HG03097 (cell line): Measurements from ENCODE around the gene FREM1.

ENCODE experiments used
- ATAC-seq: cut with Tn5 transposase; IDR thresholded peaks from one replicate; pipeline ENCODE4 v1.9.1; 2021; ENCODE audit not compliant: unreplicated experiment, low FRiP score

FREM1 gene

DNA sequence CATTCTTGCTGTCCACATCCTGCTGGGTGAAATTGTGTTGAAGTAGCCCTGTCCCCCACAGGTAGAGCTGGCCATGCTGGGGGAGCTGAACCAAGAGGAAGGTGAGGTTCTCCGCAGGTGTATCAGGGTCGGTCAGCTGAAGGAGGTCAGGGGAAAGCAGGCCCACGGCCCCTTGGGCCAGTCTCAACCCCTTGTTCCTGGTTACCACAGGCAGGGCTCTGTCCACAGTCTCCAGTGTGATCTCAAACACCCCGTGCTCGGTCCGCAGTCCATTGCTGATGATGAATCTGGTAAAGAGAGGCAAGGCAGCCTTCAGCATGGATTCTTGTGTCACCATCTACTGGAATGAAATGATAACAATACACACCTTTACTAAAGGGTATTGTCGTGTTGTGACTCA, 134.3 kb downstream of the FREM1 start:
- ATAC-seq: no peak

DNA sequence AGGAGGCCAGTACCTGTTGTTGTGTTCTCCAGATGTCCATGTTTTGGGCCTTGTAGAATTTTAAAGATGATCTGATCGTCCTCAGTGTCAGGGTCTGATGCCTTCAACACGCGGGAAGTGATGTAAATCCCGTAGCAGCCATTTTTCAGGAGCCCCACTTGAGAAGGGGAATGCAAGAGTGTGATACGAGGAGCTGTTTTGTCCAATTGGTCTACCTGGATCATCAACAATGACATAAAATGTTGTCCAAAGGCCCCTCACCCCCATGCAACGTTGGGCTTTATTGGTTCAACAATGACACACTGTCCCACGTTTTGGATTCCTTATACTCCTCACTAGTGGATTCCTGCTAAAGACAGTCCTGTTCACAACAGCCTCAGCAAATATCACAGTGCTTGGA, 139.6 kb downstream of the FREM1 start:
- no peak for ATAC-seq

DNA sequence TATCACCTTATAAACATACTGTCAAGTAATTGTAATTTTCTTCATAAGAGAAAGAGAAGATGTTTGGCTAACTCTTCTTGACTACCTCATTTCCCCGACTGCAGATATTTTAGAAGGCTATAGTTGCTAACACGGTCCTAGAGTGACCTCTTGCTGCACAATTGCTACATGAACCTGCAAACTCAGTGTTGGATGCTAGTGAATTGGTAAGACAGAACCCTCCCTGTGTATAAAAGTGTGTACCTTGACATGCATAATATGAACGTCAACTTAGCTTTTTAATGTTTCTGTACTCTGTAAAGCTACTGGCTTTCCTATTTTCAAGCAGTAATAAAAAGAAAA, 141.0 kb downstream of the FREM1 start:
- ATAC-seq: no peak

DNA sequence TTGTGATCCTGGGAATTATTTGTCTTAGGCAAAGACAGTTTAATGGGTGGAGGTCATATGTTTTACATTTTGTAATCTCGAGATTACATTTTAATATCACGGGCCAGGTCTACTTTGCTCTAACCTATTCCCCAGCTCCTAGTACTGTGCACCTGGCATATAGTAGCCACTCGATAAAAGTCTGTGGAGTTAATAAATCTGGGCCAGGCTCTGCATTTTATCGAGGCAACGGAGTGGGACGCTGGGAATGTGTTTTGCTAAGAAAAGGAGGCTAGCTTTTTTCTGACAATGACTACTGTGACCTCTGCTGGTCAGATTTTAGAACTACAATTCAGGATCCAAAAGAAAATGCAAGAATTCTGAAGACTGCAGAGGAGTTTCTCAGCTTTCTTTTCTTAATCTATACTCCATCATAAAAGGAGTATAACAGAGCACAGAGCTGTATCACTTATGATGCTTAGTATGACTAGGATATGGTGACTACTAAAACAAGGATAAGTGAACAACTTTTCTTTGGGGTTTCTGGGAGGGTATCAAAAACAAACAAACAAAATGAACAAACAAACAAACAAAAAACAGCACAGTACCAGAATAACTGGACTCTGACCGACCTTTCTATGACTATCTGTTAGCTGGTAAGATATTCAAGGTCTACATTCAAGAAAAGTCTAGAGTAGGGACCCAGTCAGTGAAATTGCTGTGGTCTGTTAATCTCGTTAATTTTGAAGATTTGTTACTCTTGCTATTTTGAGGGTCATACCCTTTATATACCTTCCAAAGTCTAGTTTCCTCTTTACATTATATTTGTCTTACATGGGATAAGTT, 141.6 kb downstream of the FREM1 start:
- ATAC-seq: no peak

DNA sequence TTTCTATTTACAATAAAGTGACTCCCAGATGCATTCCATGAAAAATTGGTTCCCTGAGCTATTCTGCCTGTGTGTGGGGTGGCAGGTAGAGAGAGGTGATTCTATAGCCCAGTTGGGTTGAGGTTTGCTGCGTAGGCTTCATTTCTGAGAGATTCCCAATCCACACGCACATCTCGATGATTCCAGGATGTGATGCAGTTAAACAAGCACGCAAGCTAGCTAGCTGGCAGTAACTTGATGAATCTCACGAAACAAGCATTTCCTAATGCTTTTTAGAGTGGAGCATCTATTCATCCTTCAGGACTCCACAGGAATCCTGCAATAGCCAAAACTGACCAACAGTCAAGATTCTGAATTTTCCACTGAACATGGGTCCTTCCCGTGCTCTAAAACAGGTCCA, 143.9 kb downstream of the FREM1 start:
- ATAC-seq: no peak

DNA sequence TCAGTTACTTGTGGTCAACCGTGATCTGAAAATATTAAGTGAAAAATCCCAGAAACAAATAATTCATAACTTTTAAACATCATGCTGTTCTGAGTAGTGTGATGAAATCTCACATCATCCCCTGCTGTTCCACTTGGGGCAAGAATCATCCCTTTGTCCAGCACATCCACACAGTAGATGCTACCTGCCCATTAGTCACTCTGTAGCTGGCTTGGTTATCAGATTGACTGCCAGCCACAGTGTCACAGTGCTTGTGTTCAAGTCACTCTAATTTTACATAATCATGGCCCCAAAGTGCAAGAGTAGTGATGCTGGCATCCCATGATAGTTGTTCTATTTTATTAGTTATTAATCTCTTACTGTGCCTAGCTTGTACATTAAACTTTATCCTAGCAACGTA, 148.6 kb downstream of the FREM1 start:
- ATAC-seq: no peak

DNA sequence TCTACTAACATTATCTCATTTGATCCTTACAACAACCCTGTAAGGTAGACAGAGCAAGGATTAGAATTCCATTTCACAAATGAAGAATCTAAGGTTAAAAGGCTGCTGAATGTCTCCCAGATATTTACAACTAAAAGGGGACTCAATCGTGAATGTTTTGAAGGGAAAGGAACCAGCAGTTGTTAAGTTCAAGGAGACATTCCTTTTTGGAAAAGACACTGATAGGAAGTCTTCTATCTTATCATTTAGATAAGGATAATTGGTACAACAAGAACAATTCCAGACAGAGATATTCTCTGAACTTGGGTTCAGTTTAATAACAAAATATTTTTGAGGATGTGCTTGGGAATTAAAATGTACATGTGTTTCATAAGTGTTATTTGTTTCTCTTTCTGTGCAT, 150.2 kb downstream of the FREM1 start:
- no peak for ATAC-seq

DNA sequence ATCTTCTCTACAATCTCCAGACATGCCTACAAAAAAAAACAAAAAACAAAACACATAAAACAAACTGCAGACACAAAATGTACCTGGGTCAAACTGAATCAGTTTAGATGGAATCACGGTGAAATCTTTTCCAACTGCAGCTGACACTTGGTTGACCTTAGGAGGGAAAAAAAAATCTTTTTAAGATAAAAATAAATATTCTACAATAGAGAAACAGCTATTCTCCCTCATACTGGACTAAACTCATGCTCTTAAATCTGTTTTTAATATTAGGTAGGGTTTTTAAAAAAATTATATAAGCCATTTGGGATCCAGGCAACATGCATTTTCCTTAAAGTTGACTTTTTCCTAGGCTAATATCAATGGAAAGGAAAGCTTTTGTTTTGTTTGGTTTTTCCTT, 153.9 kb downstream of the FREM1 start:
- no peak for ATAC-seq

DNA sequence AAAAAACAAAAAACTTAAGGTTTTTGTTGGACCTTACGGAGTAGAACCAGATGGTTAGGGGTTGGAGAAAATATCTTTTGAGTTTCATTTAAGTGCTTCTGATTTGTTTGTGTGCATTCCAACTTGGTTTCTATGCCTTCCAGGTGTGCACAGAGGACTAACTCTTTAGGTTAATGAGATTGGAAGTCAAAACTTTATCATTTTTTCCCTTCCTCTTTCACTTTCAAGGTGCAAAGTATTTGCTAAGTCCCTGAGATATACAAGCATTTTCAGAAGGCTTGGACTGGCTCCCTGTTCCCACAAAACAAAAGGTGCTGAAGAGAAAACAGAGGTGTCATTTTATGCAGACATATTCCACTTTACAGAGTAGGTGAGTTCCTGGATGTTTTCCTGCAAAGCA, 157.4 kb downstream of the FREM1 start:
- no peak for ATAC-seq

DNA sequence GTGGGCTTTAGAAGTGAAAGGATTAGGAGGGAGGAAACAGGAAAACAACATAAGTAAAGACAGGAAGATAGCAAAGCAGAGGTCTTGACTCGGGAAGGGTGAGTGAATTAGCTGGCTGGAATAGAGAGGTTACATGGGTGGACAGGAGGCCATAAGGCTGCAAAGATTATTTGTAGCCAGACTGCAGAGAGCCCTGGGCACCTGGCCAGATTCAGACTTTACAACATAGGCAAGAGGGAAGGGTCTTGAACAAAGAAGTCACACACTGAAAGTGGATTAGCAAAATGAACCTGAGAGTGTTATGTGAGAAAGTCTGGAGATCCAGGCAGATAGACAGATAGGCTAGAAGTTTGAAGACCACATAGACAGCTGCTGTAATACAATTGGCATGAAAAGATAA, 158.0 kb downstream of the FREM1 start:
- ATAC-seq: no peak

DNA sequence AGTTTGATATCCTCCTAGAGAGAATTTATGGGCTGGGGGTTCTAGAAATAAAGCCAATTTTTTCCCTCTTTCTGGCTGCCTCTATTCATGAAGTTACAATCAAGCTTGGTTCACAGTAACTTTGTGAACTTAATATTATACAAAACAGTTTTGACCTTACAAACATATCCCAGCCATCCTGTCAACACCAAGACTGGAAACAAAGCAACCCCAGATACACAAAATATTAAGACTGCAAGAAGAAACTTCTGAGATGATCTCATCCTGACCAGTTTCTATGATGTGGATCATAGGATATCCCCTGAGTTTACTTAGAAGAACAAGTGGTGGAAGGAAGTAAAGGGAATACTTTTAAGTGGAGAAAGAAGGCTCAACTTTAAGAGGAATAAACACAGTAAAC, 159.4 kb downstream of the FREM1 start:
- no peak for ATAC-seq

DNA sequence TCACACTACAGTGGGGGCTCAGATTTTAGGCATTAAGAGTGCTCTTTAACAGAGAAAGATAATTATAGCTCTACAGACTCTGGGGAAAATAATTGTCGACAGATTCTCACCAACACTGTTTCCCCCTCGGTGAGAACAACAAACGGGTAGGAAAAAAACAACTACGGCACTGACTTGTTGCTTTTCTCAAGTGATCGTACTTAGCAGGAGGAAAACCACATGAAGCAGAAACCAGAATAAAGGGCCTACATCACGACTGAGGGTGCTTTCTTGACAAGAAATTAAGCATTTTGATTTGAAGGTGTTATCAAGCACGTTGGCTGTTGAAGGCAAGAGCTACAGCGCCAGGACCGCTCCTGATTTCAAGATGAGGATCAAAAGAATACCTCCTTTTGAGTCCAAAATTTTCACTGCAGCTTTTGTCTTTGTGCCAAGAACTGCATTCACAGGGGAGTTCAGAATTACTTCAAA, 160.5 kb downstream of the FREM1 start:
- ATAC-seq: no peak

DNA sequence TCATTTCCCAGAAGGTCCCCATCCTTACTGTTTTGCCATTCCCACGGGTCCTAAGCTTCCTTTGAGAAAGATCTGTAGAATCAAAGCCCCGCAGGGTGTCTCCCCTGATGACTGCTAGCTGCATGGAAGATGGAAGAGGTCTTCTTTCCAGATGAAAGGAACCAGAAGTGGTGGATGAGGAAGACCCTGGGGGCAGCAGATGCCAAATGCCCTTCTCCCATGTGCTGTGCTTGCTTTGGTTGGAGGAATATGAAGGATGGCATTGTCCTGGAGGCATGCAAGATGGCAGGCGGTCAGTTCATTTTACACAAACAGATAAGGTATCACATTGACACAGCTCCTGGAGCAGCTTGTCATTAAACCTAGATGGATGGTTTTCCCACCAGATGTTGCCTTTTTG, 161.9 kb downstream of the FREM1 start:
- no peak for ATAC-seq

DNA sequence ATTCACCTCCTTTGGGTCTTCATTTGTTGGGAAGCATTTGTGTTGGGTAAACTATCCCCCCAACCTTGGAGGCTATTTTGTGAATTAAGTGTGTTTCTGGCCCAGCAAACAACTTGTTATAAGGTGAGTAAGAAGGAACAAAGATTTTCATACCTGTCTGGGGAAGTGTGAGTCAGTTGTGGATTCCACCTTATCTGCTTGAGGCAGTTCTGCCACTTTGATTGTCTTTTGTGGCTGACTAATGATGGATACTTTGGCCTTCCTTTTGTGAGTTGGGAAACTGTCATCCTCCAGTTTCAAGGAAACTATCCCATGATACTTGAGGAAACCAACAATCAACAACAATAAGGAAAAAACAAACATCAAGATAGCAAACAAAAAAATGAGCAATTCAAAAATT, 163.1 kb downstream of the FREM1 start:
- ATAC-seq: no peak

DNA sequence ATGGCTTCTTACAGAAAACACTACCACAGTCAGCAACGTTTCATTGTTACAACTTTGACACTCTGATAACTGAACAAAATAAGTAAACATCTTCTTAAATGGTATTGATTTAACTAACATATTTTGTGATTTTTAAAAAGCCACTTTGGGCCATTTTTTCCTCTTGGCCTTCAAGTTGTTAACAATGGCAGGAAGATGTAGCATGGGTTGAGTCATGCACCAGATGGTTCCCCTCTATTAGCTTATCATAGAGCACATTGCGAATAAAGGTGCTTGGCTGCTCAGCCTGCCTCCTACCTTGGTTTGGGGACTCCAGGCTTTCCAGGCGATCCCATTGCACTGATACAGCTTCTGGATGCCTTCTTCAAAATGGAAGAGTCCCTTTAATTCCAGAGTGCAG, 163.6 kb downstream of the FREM1 start:
- ATAC-seq: no peak

DNA sequence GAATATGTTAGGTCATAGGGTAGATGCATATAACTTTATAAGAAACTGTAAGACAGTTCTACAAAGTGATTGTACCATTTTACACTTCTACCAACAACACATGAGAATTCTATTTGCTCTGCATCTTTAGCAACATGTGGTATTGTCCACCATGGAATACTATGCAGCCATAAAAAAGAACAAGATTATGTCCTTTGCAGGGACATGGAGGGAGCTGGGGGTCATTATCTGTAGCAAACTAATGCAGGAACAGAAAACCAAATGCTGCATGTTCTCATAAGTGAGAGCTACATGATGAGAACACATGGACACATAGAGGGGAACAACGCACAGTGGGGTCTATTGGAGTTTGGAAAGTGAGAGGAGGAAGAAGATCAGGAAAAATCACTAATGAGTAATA, 165.5 kb downstream of the FREM1 start:
- no peak for ATAC-seq

DNA sequence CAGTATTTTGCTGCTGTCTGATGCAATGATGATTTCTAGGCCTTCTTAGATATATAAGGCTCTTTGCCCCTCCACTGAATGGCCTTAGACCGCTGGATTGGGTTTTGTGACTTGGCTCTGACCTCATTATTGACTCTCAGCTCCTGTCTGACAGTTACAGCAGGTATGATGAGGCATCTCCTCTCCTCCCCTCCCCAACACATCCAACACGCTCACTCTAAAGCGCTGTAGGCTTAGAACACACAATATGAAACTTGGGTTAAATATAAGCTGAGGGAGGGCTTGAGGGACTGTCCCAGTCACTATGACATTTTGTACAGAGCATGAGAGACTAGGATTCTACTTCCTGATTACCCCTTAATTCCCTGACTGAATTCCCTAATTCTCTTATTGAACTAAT, 168.9 kb downstream of the FREM1 start:
- ATAC-seq: peak; percentile 83

DNA sequence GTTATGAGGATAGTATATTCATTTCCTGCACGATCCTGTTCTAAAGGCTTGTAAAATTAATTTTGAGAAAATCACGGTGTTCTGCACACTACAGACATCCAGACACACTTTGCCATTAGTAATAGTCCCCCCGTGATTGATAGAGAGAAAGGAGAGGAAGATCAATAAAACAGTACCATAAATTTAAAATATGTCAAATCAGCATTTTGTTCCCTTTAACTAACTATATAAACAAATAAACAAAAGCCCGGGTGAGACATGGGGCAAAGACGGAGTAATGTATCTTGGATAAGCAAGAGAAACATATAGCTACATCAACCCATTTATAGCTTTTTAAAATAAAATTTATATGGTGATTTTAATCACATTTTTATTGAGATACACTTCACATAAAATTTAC, 177.1 kb downstream of the FREM1 start:
- no peak for ATAC-seq

DNA sequence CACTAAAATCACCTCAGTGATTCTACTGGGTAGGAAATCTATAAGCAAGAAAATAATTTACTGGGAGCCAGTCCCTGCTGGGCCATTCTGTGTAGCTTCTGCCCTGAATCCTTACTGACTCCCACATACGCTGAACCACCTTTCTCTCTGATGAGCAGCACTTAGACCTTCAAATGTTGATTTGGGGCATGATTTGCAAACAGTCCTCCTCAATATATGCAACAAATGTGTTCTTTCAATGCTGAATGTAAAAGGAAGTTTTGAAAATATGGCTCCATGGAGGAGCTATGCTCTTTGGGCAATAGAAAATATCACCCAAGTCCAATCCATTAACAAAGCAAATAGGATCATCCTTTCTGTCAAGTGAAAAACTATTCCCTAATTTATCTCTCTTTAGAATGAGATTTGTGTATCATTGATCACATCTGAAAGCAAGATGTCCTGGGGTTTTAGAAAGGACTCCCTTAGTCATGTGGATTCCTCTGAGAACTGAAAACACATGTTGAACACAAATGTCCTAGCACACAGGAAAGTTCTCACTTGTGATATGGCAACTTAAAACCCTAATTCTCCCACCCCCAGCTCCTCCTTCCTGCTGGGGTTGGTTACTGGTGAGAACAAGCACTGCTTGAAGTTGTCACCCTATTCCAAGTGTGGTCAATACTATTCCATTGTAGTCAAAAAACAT, 178.8 kb downstream of the FREM1 start:
- no peak for ATAC-seq

DNA sequence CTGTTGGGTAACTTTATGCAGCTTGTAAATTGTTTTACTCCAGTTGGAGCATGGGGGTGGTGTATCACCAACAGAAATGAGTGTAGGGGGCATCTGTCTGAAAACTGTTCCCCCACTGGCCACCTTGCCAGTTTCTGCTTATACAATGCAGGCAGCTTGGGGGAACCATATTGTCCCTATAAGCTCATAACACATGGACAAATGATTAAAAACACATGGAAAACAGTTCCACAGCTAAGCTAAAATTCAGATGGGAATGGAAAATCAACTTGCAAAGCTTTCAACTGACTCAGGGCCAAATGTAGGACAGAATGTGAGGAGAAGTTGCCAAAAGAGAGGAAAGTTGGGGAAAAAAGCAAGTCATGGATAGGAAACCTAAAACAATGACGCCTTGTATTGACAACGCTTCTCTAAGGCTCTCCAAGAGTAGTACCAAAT, 179.7 kb downstream of the FREM1 start:
- ATAC-seq: no peak

DNA sequence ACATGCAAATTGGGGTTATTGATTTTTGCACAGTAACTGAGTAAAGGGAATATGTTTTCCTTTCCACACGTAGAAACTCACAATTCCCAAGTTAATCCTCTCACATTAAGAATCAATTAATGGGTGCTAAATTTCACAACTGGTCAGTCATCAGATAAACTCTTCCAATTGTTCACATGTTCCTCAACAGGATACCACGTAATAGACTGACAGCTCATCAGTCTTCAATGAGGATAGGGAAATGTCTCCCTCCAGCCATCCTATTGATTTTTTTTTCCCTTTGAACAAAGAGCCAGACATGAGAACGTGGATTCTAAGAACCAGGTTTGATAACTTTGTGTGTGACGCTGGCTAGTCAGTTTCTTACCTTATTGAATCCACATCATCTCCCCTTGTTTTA, 186.9 kb downstream of the FREM1 start:
- no peak for ATAC-seq

DNA sequence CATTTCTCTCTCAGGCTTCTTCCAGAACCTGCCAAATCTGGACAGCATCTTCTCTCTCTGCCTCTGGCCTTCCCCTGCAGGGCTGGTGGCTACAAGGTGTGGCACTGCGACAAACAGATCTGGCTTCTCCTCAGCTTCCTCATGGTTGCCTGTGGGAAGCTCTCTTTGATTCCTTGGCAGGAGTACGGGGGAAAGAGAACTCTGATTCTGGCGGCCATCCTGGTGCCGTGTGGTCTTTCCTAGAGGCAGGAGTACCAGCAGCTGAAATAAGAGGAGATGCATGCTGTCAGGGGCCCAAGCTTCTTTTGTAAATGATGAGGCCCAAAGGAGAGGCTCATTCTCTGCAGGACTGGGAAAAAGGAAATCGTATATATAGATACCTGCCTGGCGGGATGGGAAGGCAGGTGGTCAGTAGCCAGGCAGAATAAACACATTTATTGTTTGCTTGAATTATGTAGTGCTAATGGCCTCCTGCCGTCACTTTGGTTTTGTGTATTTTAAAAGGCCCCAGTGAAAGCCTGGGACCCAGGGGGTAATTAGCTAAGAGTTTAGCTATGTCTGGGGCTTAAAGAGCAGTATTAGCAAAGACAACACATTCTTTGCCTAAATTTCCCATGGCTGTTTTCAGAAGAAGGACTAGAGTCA, 187.7 kb downstream of the FREM1 start, which contains the start of gene CER1:
Gene CER1 (minus strand): TSS at position 343 of the 645 bp plus-strand sequence. CDS start 61 bp downstream, at position 282.
- no peak for ATAC-seq
